OCI-LY3 (cell line): ENCODE measurements around the gene AK1.

Source experiments
- EZH2phosphoT487 ChIP-seq: fragments of 200-600 bp; shearing (Covaris generic); IDR thresholded peaks from 2 replicates; pipeline ENCODE4 v1.6.1; 2018; ENCODE audit warnings: antibody characterized with exemption, mixed run types, low read depth
- TF ChIP-seq, protein P1 (sequence below): fragments of 200-600, 300-600 bp; sonication (generic); IDR thresholded peaks from 2 replicates; pipeline ENCODE4 v1.5.1; 2014; ENCODE audit warnings: antibody characterized with exemption, low read length, low read depth

DNA sequence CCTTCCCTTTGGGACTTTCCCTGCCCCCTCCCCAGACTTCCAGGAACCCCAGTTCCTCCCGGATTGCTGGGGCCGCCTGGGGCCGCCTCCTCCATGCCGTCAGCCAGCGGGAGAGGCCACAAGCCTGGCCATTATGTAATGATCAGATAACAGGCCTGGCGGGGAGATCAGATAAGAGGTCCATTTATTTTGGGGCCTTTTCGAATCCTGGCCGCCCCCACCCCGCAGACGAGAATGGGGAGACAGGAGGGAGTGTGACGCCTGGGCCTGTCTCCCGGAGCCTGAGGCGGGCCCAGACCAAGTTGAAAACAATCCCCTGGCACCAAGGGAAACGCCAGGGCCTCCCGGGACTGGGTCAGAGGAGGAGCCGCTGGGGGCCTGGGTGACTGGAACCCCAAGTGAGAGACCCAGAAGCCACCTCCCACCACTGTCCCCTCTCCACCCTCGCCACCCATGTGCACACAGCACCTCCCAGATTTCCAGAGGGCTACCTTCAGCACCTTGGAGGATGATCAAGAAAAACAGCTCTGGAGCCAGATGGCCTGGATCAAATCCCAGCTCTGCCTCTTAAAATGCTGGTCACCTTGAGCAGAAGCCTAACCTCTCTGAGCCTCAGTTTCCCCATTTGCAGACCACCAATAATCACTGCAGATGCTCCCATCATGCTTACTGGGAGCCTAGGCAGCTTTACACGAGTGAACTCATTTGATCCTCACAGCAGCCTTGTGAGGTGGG is 30.9 kb downstream of the AK1 start:
- TF ChIP-seq, protein P1, sequence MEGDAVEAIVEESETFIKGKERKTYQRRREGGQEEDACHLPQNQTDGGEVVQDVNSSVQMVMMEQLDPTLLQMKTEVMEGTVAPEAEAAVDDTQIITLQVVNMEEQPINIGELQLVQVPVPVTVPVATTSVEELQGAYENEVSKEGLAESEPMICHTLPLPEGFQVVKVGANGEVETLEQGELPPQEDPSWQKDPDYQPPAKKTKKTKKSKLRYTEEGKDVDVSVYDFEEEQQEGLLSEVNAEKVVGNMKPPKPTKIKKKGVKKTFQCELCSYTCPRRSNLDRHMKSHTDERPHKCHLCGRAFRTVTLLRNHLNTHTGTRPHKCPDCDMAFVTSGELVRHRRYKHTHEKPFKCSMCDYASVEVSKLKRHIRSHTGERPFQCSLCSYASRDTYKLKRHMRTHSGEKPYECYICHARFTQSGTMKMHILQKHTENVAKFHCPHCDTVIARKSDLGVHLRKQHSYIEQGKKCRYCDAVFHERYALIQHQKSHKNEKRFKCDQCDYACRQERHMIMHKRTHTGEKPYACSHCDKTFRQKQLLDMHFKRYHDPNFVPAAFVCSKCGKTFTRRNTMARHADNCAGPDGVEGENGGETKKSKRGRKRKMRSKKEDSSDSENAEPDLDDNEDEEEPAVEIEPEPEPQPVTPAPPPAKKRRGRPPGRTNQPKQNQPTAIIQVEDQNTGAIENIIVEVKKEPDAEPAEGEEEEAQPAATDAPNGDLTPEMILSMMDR, result no peak
- TF ChIP-seq EZH2phosphoT487, result no peak
